GM21360 (cell line): ENCODE results near the gene EMX1.

Source experiments
- ATAC-seq: cut with Tn5 transposase; IDR thresholded peaks from one replicate; pipeline ENCODE4 v1.9.1; 2021; ENCODE audit warnings: mild to moderate bottlenecking, moderate library complexity; ENCODE audit not compliant: unreplicated experiment

The EMX1 gene

DNA sequence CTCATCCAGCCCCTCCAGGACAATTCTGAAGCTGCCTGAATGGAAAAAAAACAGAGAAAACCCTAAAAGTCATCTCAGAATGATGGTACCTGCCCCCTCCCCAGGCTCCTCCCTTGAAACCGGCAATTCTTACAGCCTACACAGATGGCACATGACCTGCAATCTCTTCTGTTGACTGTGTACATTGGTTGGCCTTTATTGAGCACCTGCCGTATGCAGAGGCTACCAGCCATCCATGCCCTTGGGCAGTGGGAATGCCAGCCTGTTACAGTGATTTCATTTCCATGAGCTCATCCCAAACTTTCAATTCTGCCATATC is 57.1 kb downstream of the EMX1 start:
- no peak for ATAC-seq

DNA sequence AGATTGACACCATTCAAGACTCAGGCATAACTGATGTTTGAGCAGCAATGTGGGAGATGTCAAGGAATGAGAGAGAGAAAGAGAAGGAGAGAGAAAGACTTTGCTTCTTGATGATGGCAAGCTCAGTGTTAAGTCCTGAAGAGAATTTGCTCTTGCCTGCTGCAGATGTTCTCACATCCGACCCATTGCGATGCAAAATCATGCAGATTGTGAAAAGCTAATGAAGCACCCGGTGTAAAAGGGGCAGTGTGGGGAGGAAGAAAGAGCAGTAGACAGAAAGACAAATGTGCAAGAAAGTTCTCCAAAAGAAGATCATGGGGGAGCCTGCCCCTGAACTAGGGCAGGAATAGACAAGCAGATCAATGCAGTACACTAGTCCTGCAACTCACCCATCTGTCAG is 57.7 kb downstream of the EMX1 start:
- ATAC-seq, result no peak

DNA sequence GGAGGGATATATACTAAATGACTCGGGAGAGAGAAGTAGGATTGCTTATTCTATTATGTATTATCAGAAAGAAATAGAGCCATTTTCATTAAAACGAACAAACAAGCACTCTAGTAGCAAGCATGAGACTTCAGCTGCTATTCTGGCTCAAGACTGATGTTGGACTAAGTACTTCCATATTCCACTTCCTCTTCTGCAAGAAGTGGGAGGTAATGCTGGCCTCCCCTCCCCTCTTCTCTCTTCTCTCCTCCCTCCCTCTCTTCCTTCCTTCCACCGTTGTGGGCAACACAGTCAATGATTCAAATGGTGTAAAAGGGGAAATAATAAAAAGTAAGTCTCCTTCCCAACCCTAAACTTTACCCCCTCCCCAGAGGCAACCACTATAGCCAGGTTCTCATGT is 62.6 kb downstream of the EMX1 start:
- ATAC-seq, result no peak

DNA sequence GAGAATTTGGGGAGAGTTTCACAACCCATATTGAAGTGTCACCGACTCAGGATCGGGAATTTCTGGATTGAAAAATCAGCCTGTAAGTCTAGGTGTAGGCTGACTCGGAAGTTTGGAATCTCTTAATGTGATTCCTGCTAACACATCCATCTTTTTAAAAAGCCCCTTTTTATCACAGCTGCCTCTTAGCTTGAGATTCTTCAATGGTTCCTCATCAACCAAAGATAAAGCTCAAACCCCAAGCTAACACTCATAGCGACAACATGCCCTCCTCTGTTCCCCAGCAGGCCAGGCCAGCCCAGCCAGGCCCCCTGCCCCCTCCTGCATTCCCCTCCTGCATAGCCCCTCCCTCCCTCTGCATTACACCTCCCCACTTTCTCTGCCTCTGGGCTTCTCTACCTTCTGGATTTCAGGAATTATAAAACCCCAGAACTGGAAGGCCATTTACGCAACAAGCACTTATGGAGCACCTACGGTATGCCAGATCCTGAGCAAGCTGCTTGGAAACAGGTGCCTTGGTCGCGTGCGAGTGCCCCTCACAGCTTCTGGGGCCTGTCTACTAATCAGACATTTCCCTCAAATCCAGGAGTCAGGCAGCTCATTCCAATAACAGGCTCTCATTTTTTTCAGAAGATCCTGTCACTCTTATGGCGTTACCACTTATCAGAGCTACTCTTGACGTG is 63.4 kb downstream of the EMX1 start:
- no peak for ATAC-seq

GRCh38 chr2:72981536-72981935 is 64.2 kb downstream of the EMX1 start:
- ATAC-seq, result no peak

DNA sequence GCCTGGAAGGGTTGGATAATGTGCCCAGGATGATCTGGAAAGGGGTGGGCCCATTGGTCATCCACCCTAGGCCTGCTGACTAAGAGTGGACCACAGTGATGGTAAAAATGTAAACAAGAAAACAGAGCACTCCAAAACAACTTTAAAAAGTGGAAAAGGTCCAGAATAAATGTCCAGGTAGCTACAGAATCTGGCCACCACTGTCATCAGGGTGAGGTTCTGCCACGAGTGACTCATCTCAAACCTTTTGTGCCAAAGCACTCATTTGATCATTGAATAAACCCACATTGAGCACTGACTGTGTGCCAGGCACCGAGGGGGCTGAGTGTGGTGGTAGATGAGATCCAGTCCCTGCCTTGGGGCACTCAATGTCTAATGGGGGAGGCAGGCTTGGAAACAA is 64.9 kb downstream of the EMX1 start:
- ATAC-seq, result no peak

- ATAC-seq, result no peak
These were observed 65.6 kb downstream of the EMX1 start for GRCh38 chr2:72982781-72983499.

DNA sequence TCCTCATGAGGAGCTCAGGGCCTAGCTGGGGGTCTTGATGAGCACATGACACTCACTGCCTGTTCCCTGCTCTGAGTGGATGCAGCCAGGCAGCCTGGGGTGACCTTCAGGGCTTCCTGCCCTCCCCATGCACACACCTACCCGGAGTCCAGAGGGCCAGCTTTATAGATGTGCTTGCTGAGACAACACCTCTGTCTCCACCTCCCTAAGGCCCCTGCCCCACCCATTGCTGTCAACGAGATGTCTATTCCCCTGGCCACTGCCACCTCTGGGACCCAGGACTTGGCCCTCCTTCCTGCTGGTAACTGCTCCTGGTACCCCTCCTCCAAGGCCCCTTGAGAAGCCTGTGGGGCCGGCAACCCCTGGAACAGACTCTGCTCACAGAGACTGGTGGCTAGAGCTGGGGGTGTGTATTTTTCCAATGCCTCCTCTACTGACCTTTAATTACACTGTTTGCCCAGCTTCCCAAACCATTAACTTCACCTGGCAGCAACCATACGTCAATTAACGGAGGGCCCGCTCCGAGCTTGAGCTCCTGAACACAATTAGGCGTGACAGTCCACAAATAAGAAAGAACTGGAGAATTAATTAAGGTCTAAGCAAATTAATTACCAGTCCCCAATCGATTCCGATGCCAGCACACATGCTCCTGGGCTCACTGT is 66.3 kb downstream of the EMX1 start:
- no peak for ATAC-seq

DNA sequence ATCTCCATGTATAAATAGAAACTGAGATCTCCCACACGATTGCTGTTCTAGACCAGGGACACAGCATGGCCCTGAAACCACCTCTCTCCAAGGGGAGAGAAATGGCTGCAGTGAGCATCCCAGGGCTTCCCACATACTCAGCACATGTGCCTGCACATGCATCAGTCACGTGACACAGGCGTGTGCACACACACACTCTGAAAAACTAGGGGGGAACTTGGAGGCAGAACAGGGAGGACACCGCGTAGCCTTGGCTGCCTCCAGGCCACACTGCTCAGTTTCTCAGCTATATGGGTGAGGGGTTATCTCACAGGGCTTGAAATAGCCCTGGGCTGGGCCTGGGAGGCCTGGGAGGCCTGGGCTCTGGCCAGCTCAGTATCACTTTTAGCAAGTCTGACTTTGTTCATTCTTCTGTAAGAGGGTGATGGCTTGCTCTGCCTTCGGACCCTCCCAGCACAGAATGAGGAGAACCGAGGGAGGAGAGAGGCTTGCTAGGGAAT is 66.9 kb downstream of the EMX1 start:
- no peak for ATAC-seq
